ENCODE measurements around the gene KDM4B.
A peak's percentile ranks its signal among the peaks of the same experiment; 100 is the strongest.

GRCh38 chr19:5137571-5138124, 168.7 kb downstream of the KDM4B start:
- TF ChIP-seq NRF1 (conservative IDR thresholded peaks at IDR 0.05; ENCODE audit: low read depth, low read length): no peak
- TF ChIP-seq BHLHE40 (IDR thresholded peaks at IDR 0.05; ENCODE audit: borderline replicate concordance in 1 of 2, low read depth in 2 of 2, low read length in 1 of 2): no peak
- TF ChIP-seq MTA3 (IDR thresholded peaks at IDR 0.05; ENCODE audit: borderline replicate concordance, low read length): no peak
- TF ChIP-seq EGR1 (IDR thresholded peaks at IDR 0.05; ENCODE audit: borderline replicate concordance in 1 of 2, low read depth in 2 of 2, low read length in 2 of 2): no peak
- TF ChIP-seq IKZF1 (conservative IDR thresholded peaks at IDR 0.05): no peak
- TF ChIP-seq POLR2AphosphoS2 (IDR thresholded peaks at IDR 0.05; ENCODE audit: low read depth, low read length): no peak
- TF ChIP-seq CTCF (IDR thresholded peaks at IDR 0.05 in 2 of 3, conservative IDR thresholded peaks at IDR 0.05 in 1 of 3; ENCODE audit: control insufficient read depth in 2 of 3, extremely low read depth in 1 of 3, insufficient read depth in 1 of 3, low read depth in 3 of 3, low read length in 3 of 3): peak in 1 of 3 experiments; percentile 21; a peak in 1 of 6 replicates
- no peak for TF ChIP-seq BRCA1 (IDR thresholded peaks at IDR 0.05; ENCODE audit: low read depth, low read length)
- no peak for TF ChIP-seq JUND (IDR thresholded peaks at IDR 0.05; ENCODE audit: low read depth, low read length)
- no peak for TF ChIP-seq NFYA (IDR thresholded peaks at IDR 0.05; ENCODE audit: borderline replicate concordance, low read depth, low read length)
- TF ChIP-seq POLR2A (IDR thresholded peaks at IDR 0.05; ENCODE audit: low read depth, low read length): peak; percentile 55

Measured in GM12878 (cell line).